Stimulated activated CD4-positive, alpha-beta T cell treated with anti-CD3 and anti-CD28 coated beads, Interleukin-12 subunit alpha, Interleukin-12 subunit beta, amount 100 ng/mL, for 4 hours (primary cell): ENCODE measurements around the gene ARL1.
"Not testable (repeated sequence)": the region's sequence is repeated elsewhere in the genome, so short reads cannot be mapped to it uniquely, and the experiment has no call there.

Source experiments
- DNase-seq: peaks from one replicate; pipeline ENCODE4 v3.0.0-alpha.2; 2020

The ARL1 gene

GRCh38 chr12:101407436-101408345 lies at the start of gene ARL1:
Gene ARL1 (minus strand): TSS chr12:101407772. CDS start chr12:101407645, 127 bp downstream.
- peak; percentile 81 for DNase-seq

- no peak for DNase-seq
These were observed 48.1 kb upstream of the ARL1 start for GRCh38 chr12:101455685-101456084.

GRCh38 chr12:101441461-101442224 lies 34.1 kb upstream of the ARL1 start:
- no peak for DNase-seq

GRCh38 chr12:101439236-101439635 lies 31.7 kb upstream of the ARL1 start:
- DNase-seq = no peak

- DNase-seq = no peak
These were observed 28.6 kb upstream of the ARL1 start for GRCh38 chr12:101436136-101436535.

- no peak for DNase-seq
These were observed 22.9 kb upstream of the ARL1 start for GRCh38 chr12:101430456-101430855.

GRCh38 chr12:101424620-101425019 lies 17.0 kb upstream of the ARL1 start:
- DNase-seq = no peak

GRCh38 chr12:101422066-101422465 lies 14.5 kb upstream of the ARL1 start:
- not testable (repeated sequence) for DNase-seq

- no peak for DNase-seq
These were observed 7.7 kb upstream of the ARL1 start for GRCh38 chr12:101415228-101415627.

GRCh38 chr12:101414533-101415119 lies 7.1 kb upstream of the ARL1 start:
- no peak for DNase-seq

- DNase-seq = not testable (repeated sequence)
These were observed 2.6 kb upstream of the ARL1 start for GRCh38 chr12:101410169-101410568.

- no peak for DNase-seq
These were observed 530 bp downstream of the ARL1 start for GRCh38 chr12:101407049-101407435.

- DNase-seq = not testable (repeated sequence)
These were observed 16.4 kb downstream of the ARL1 start for GRCh38 chr12:101391181-101391580.

- DNase-seq = no peak
These were observed 28.4 kb downstream of the ARL1 start for GRCh38 chr12:101379149-101379548.

GRCh38 chr12:101375573-101375972 lies 32.0 kb downstream of the ARL1 start:
- no peak for DNase-seq

GRCh38 chr12:101372431-101372830 lies 35.1 kb downstream of the ARL1 start:
- DNase-seq = no peak

GRCh38 chr12:101368016-101368415 lies 39.6 kb downstream of the ARL1 start:
- no peak for DNase-seq

- DNase-seq = no peak
These were observed 46.1 kb downstream of the ARL1 start for GRCh38 chr12:101361455-101361854.

- no peak for DNase-seq
These were observed 50.8 kb downstream of the ARL1 start for GRCh38 chr12:101356794-101357193.

- DNase-seq = no peak
These were observed 55.9 kb downstream of the ARL1 start for GRCh38 chr12:101351682-101352081.

GRCh38 chr12:101343893-101344292 lies 63.7 kb downstream of the ARL1 start:
- no peak for DNase-seq
